ENCODE results near the gene FCHSD1. TPM values are rescaled to one million over a fixed set of nuclear protein-coding genes. Genes with fewer than 3 reads are reported as not detected.

FCHSD1 gene
- total and polyA plus RNA-seq, 2 of the 4 experiments (the other 2 are of a cell fraction) = 33.2 to 62.1 TPM

DNA sequence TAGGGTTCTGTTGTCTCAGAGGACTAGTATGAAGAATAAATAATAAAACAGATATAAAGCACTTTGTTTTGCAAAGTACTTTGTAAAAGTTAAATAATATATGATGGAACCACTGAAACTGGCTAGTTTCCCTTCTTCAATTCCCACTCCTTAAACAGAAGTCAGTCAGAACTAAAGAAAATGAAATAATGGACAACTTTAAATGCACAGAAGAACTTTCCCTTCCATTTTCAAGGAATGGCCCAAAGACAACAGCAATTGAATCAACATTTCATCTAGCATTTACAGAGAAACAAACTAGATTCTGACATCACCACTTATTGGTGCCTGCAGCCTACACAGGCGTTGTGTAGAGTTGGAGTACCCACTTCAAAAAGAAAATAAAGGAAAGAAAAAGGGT, 48.6 kb downstream of the FCHSD1 start:
- H3K27ac ChIP-seq (ENCODE audit: insufficient read depth, low read length) = no peak overlapping the region
- intact Hi-C loops (cut with micrococcal nuclease) (no loop called here), in situ Hi-C loops (cut with MboI; ENCODE audit: low sequenced_read_pairs) (no loop called here), dilution Hi-C loops (cut with HindIII; ENCODE audit: low sequenced_read_pairs, unreplicated experiment) (no loop called here)
- no peaks in the 10 kb centered on the region for H3K9me3 ChIP-seq (ENCODE audit: control insufficient read depth, insufficient read depth, low read length)
- no TSS peak for BruUV-seq (replicated peaks)
- H3K18ac ChIP-seq (ENCODE audit: low read depth, low read length) = no peak overlapping the region
- no peak overlapping the region for H3K14ac ChIP-seq (replicated peaks; ENCODE audit: low read depth, low read length)
- no peak overlapping the region for H3K4me2 ChIP-seq (ENCODE audit: low read depth, low read length)
- no peak overlapping the region for H3K56ac ChIP-seq (ENCODE audit: extremely low read depth, insufficient read depth, low read length)
- no peak overlapping the region for H2AFZ ChIP-seq (replicated peaks; ENCODE audit: low read length, poor library complexity)
- no peak overlapping the region for H2AK9ac ChIP-seq (replicated peaks; ENCODE audit: low read depth, low read length, poor library complexity)
- H2BK5ac ChIP-seq (ENCODE audit: low read depth, low read length, poor library complexity, severe bottlenecking) = no peak overlapping the region
- DNase-seq (no peak), ATAC-seq (ENCODE audit: low read depth) (no peak)
- no peaks in the 10 kb centered on the region for H3K27me3 ChIP-seq (ENCODE audit: control insufficient read depth, insufficient read depth, low read length)
- H3K9ac ChIP-seq (ENCODE audit: low read depth, low read length) = no peak overlapping the region
- peaks cover 5% of the 10 kb centered on the region for H3K9me1 ChIP-seq (ENCODE audit: insufficient read depth, low read length)
- POLR2A ChIA-PET (ENCODE audit: unreplicated experiment) = no interaction called here
- H2BK120ac ChIP-seq (ENCODE audit: low read depth, low read length) = no peak overlapping the region
- no peak overlapping the region for H2BK20ac ChIP-seq (ENCODE audit: low read depth, low read length)
- no peak overlapping the region for H3K4me3 ChIP-seq (ENCODE audit: insufficient read depth, low read depth, low read length)
- H2BK15ac ChIP-seq (ENCODE audit: low read depth, low read length) = no peak overlapping the region
- no CpG with 5 or more reads among the region's 1 CpG for WGBS, 2 experiments (ENCODE audit: extremely low coverage in 2 of 2, insufficient read length in 1 of 2)
- H4K91ac ChIP-seq (ENCODE audit: insufficient read depth, low read depth, low read length) = no peak overlapping the region
- H3K23ac ChIP-seq (ENCODE audit: low read depth, low read length) = no peak overlapping the region
- peaks cover 3% of the 10 kb centered on the region; the same call in 1 of the 2 replicates for H4K20me1 ChIP-seq (ENCODE audit: insufficient read depth, low read length)
- no peaks in the 10 kb centered on the region for H3K36me3 ChIP-seq (ENCODE audit: control insufficient read depth, insufficient read depth, low read length)
- H4K8ac ChIP-seq (ENCODE audit: low read depth in 2 of 2, low read length in 2 of 2) = no peak overlapping the region
- peaks cover 23 to 54% of the 10 kb centered on the region in 2 experiments for H3K79me1 ChIP-seq (ENCODE audit: low read depth in 1 of 2, low read length in 2 of 2)
- TF ChIP-seq FOS (IDR thresholded peaks at IDR 0.05; ENCODE audit: low read depth, low read length) (no peak), RCOR1 (IDR thresholded peaks at IDR 0.05; ENCODE audit: insufficient replicate concordance, low read length) (no peak), MXI1 (IDR thresholded peaks at IDR 0.05; ENCODE audit: borderline replicate concordance, low read depth, low read length) (no peak), RFX5 (IDR thresholded peaks at IDR 0.05; ENCODE audit: low read depth, low read length) (no peak), CEBPB (IDR thresholded peaks at IDR 0.05; ENCODE audit: low read depth, low read length) (no peak), MAZ (IDR thresholded peaks at IDR 0.05; ENCODE audit: borderline replicate concordance, low read depth, low read length) (no peak), POLR2A (IDR thresholded peaks at IDR 0.05; ENCODE audit: low read depth, low read length) (no peak), RAD21 (IDR thresholded peaks at IDR 0.05; ENCODE audit: low read length) (no peak), MAFK (IDR thresholded peaks at IDR 0.05; ENCODE audit: low read depth, low read length) (no peak)
- TF ChIP-seq, protein P1, sequence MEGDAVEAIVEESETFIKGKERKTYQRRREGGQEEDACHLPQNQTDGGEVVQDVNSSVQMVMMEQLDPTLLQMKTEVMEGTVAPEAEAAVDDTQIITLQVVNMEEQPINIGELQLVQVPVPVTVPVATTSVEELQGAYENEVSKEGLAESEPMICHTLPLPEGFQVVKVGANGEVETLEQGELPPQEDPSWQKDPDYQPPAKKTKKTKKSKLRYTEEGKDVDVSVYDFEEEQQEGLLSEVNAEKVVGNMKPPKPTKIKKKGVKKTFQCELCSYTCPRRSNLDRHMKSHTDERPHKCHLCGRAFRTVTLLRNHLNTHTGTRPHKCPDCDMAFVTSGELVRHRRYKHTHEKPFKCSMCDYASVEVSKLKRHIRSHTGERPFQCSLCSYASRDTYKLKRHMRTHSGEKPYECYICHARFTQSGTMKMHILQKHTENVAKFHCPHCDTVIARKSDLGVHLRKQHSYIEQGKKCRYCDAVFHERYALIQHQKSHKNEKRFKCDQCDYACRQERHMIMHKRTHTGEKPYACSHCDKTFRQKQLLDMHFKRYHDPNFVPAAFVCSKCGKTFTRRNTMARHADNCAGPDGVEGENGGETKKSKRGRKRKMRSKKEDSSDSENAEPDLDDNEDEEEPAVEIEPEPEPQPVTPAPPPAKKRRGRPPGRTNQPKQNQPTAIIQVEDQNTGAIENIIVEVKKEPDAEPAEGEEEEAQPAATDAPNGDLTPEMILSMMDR (conservative IDR thresholded peaks at IDR 0.05; ENCODE audit: low read depth, low read length) = no peak
- TF ChIP-seq, protein P2, sequence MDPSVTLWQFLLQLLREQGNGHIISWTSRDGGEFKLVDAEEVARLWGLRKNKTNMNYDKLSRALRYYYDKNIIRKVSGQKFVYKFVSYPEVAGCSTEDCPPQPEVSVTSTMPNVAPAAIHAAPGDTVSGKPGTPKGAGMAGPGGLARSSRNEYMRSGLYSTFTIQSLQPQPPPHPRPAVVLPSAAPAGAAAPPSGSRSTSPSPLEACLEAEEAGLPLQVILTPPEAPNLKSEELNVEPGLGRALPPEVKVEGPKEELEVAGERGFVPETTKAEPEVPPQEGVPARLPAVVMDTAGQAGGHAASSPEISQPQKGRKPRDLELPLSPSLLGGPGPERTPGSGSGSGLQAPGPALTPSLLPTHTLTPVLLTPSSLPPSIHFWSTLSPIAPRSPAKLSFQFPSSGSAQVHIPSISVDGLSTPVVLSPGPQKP (IDR thresholded peaks at IDR 0.05; ENCODE audit: borderline replicate concordance, low read depth, low read length) = no peak
- CTCF ChIA-PET = interaction anchor here (3.3 kb wide), 1 partner anchor 10 kb away, joined by 18 read pairs; no protein-coding TSS in a partner anchor
- no peak overlapping the region for H2AK5ac ChIP-seq (ENCODE audit: low read depth, low read length)
- H3K4me1 ChIP-seq (ENCODE audit: control insufficient read depth, insufficient read depth, low read length) = peaks cover 4% of the 10 kb centered on the region
- no peak overlapping the region for H4K5ac ChIP-seq (ENCODE audit: low read depth, low read length)
- no peak overlapping the region for H3K4ac ChIP-seq (ENCODE audit: low read depth, low read length)

All from IMR-90 (cell line).